ENCODE measurements around the gene LAIR1.
"Not testable (repeated sequence)": the region's sequence is repeated elsewhere in the genome, so short reads cannot be mapped to it uniquely, and the experiment has no call there.

DNA sequence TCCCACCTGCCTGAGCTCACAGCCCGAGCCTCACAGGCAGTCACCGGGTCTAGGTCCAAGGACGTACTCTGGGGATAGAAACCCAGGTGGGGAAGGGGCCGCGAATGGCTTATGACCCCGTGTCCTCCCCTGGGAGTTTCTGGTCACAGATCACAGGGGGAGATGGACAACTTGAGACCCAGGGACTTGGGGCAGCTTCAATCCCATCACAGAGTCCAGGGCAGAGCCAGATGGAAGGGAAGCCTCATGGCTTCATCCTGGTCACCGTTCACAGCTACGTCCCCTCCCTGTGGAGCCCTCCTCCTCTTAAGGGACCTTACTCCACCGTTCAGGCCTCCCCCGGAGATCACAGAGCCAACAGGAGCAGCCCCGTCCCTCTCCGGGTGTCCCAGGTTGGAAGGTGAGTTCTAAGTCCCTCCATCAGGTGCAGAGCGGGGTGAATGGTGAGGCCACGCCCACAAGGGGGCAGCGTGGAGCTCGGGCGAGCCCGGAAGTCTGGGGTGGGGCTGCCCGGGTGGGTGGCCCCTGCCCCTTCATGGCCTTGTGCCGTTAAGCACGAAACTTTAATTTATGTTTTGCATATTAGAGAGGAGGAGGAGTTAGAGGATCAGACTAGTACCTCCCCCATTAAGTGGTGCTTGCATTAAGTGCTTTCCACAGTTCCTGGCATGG, 5.4 kb downstream of the LAIR1 start:
- not testable (repeated sequence) for TF ChIP-seq CTCF (conservative IDR thresholded peaks at IDR 0.05 in 1 of 2, IDR thresholded peaks at IDR 0.05 in 1 of 2; ENCODE audit: extremely low read depth in 1 of 2, insufficient read depth in 1 of 2, low read depth in 1 of 2, low read length in 2 of 2); EZH2 (IDR thresholded peaks at IDR 0.05; ENCODE audit: borderline replicate concordance, low read length)

Data from mammary epithelial cell (primary cell).